Ascending aorta (tissue), 2 donors: ENCODE data around the gene PYGB. TPM values are rescaled to one million over a fixed set of nuclear protein-coding genes. Genes with fewer than 3 reads are reported as not detected.

Source experiments
- DNase-seq, 2 donors: peaks; one replicate each; pipeline ENCODE4 v3.0.0-alpha.2; 2019; ENCODE audit warnings: low spot score in 2 of 2
- H3K27ac ChIP-seq, 2 donors: fragments of 200-600 bp; sonication (generic); one replicate each; pipeline ENCODE4 v1.5.1; 2016 to 2017; ENCODE audit warnings: mild to moderate bottlenecking in 1 of 2
- H3K27me3 ChIP-seq: fragments of 200-600 bp; sonication (generic); one replicate; pipeline ENCODE4 v1.5.1; 2017
- H3K36me3 ChIP-seq, 2 donors: fragments of 200-600 bp; sonication (generic); one replicate each; pipeline ENCODE4 v1.5.1; 2016
- H3K4me1 ChIP-seq, 2 donors: fragments of 200-600 bp; sonication (generic); one replicate each; pipeline ENCODE4 v1.5.1; 2016 to 2017; ENCODE audit warnings: mild to moderate bottlenecking in 1 of 2
- H3K4me3 ChIP-seq, 2 donors: fragments of 200-600 bp; sonication (generic); one replicate each; pipeline ENCODE4 v1.5.1; 2016 to 2017; ENCODE audit warnings: mild to moderate bottlenecking in 1 of 2
- H3K9me3 ChIP-seq, 2 donors: fragments of 200-600 bp; sonication (generic); one replicate each; pipeline ENCODE4 v1.5.1; 2016
- CTCF ChIP-seq, 3 experiments: fragments of 200-600 bp in 2 of 3; fragments of 450-650 bp in 1 of 3; sonication (generic) in 2 of 3; IDR thresholded peaks; one replicate each; pipeline ENCODE4 v1.5.1; 2016 to 2019; ENCODE audit warnings: antibody characterized with exemption in 3 of 3, mild to moderate bottlenecking in 1 of 3, moderate library complexity in 1 of 3
- intact Hi-C: fragments of 100-400 bp; cut with DNase I; formaldehyde crosslinking; loops from one replicate; pipeline ENCODE4 v1.15.1; 2023
- total RNA-seq: library from RNA; depleted of rRNA; stranded (reverse); fragments of >200 nt; gene quantifications from one replicate; pipeline ENCODE4 v1.1.0, GENCODE V29; 2016

PYGB gene
- total RNA-seq, 1 donor from 2014 or later: 125 TPM

- no peak for DNase-seq
- no peaks in the 10 kb centered on the region for H3K27me3 ChIP-seq
- H3K4me1 ChIP-seq: no peaks in the 10 kb centered on the region
- H3K9me3 ChIP-seq: no peaks in the 10 kb centered on the region
- no peak for TF ChIP-seq CTCF (IDR thresholded peaks at IDR 0.05)
- intact Hi-C loops: no loop called here
- H3K4me3 ChIP-seq: no peak overlapping the region
- no peak overlapping the region for H3K27ac ChIP-seq
- H3K36me3 ChIP-seq: no peaks in the 10 kb centered on the region
These were observed 96.7 kb downstream of the PYGB start for GRCh38 chr20:25344634-25345033.

- Histone ChIP-seq H3K4me3 (no peak overlapping the region), H3K9me3 (no peaks in the 10 kb centered on the region), H3K27me3 (no peaks in the 10 kb centered on the region), H3K27ac (no peak overlapping the region), H3K4me1 (no peaks in the 10 kb centered on the region), H3K36me3 (no peaks in the 10 kb centered on the region)
- no peak for TF ChIP-seq CTCF (IDR thresholded peaks at IDR 0.05)
- DNase-seq: no peak
- intact Hi-C loops: no loop called here
These were observed 97.8 kb downstream of the PYGB start for GRCh38 chr20:25345721-25346120.

DNA sequence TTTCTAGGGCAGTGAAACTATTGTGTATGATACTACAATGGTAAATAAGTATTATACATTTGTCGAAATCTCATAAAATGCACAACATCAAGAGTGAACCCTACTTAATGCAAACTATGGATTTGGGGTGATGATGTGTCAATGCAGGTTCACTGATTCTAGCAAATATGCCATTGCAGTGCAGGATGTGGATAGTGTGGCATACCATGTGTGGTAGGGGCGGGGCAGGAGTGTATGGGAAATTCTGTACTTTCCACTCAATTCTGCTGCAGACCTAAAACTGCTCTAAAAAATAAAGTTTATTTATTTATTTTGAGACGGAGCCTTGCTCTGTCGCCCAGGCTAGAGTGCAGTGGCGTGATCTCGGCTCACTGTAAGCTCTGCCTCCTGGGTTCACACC lies 98.5 kb downstream of the PYGB start:
- Histone ChIP-seq H3K36me3 (no peaks in the 10 kb centered on the region), H3K4me3 (no peak overlapping the region), H3K27me3 (no peaks in the 10 kb centered on the region), H3K9me3 (no peaks in the 10 kb centered on the region), H3K27ac (no peak overlapping the region), H3K4me1 (no peaks in the 10 kb centered on the region)
- intact Hi-C loops: no loop called here
- DNase-seq: no peak
- TF ChIP-seq CTCF (IDR thresholded peaks at IDR 0.05): no peak

Other genes with a start within 250 kb of the PYGB start
- 19.5 TPM for gene ACSS1, start 189.9 kb upstream of the PYGB start, total RNA-seq
- not detected for gene VSX1, start 165.9 kb upstream of the PYGB start, total RNA-seq
- gene ENTPD6, start 52.4 kb upstream of the PYGB start, total RNA-seq: 66.5 TPM
- 24.3 TPM for gene ABHD12, start 142.8 kb downstream of the PYGB start, total RNA-seq
- gene GINS1, start 159.6 kb downstream of the PYGB start, total RNA-seq: not detected